ENCODE data around the gene PCF11.
"Not testable (repeated sequence)": the region's sequence is repeated elsewhere in the genome, so short reads cannot be mapped to it uniquely, and the experiment has no call there.

Gene PCF11

GRCh38 chr11:83193315-83194280 is 36.7 kb downstream of the PCF11 start, which contains the start of gene ANKRD42:
Gene ANKRD42, plus strand, starts transcription at chr11:83193712. Its CDS starts 959 bp downstream, at chr11:83194671.
- DNase-seq, result peak; percentile 95

GRCh38 chr11:83194281-83195142 is 37.6 kb downstream of the PCF11 start:
- no peak for DNase-seq

GRCh38 chr11:83195143-83195466 is 38.2 kb downstream of the PCF11 start:
- DNase-seq, result no peak

- DNase-seq, result no peak
These were observed 38.7 kb downstream of the PCF11 start for GRCh38 chr11:83195649-83196048.

- DNase-seq, result no peak
These were observed 43.1 kb downstream of the PCF11 start for GRCh38 chr11:83200035-83200434.

GRCh38 chr11:83205608-83206185 is 48.8 kb downstream of the PCF11 start:
- no peak for DNase-seq

- DNase-seq, result no peak
These were observed 49.3 kb downstream of the PCF11 start for GRCh38 chr11:83206221-83206620.

- not testable (repeated sequence) for DNase-seq
These were observed 49.9 kb downstream of the PCF11 start for GRCh38 chr11:83206771-83207382.

GRCh38 chr11:83219095-83219494 is 62.2 kb downstream of the PCF11 start:
- DNase-seq, result peak; percentile 15

GRCh38 chr11:83220260-83220659 is 63.3 kb downstream of the PCF11 start:
- DNase-seq, result no peak

GRCh38 chr11:83221694-83222093 is 64.8 kb downstream of the PCF11 start:
- DNase-seq, result no peak

GRCh38 chr11:83222499-83222898 is 65.6 kb downstream of the PCF11 start:
- DNase-seq, result no peak

- no peak for DNase-seq
These were observed 66.5 kb downstream of the PCF11 start for GRCh38 chr11:83223457-83223856.

GRCh38 chr11:83235825-83236224 is 78.9 kb downstream of the PCF11 start:
- no peak for DNase-seq

Measured in NCI-H1092 (cell line).